HFF-Myc (cell line): ENCODE results near the gene HUNK.

Experiments used
- DNase-seq: peaks from one replicate; pipeline ENCODE4 v3.0.0-alpha.2; 2011; ENCODE audit warnings: low read depth; ENCODE audit errors: extremely low read depth
- H3K4me3 ChIP-seq: replicated peaks from 2 replicates; pipeline ENCODE4 v1.5.1; 2011; ENCODE audit warnings: low read depth, mild to moderate bottlenecking, control low read depth, low read length
- TF ChIP-seq, protein P1 (sequence below): IDR thresholded peaks from 2 replicates; pipeline ENCODE4 v1.5.1; 2012; ENCODE audit warnings: mild to moderate bottlenecking, low read depth, low read length, control low read depth; ENCODE audit errors: missing control alignments

The HUNK gene

DNA sequence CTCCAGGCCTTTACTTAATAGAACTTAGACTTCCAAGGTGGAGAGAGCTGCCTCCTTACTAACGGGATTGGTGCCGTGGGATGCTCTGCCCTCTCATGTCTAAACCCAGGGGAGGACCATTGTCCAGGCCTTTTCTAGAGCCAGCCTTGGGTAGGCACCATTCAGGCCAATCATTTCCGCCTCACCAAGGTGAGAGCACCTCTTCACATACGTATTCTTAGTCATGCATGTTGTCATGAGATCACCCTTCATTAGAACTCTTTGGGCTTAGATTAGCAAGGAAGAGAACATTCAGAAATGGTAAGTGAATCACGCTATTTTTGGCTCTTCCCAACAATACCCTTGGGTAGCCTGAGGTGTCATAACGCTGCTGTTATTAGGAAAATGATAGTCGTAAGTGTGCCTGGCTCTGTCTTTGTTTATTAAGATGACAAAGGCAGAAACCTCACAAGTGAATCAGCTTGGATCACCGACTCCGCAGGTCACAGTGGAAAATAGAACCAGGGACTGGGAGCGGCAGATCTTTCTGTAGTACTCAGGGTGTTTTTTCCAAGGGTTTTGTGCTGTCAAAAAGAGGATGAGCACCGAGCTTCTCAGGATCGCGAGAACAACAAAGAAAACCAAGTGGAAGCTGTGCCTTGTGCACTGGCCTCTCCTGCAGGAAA, 55.0 kb downstream of the HUNK start:
- no peak for DNase-seq
- H3K4me3 ChIP-seq = no peak overlapping the region
- TF ChIP-seq, protein P1, sequence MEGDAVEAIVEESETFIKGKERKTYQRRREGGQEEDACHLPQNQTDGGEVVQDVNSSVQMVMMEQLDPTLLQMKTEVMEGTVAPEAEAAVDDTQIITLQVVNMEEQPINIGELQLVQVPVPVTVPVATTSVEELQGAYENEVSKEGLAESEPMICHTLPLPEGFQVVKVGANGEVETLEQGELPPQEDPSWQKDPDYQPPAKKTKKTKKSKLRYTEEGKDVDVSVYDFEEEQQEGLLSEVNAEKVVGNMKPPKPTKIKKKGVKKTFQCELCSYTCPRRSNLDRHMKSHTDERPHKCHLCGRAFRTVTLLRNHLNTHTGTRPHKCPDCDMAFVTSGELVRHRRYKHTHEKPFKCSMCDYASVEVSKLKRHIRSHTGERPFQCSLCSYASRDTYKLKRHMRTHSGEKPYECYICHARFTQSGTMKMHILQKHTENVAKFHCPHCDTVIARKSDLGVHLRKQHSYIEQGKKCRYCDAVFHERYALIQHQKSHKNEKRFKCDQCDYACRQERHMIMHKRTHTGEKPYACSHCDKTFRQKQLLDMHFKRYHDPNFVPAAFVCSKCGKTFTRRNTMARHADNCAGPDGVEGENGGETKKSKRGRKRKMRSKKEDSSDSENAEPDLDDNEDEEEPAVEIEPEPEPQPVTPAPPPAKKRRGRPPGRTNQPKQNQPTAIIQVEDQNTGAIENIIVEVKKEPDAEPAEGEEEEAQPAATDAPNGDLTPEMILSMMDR = no peak

- no peak for DNase-seq
- TF ChIP-seq, protein P1 = no peak
- H3K4me3 ChIP-seq = no peak overlapping the region
Measured at GRCh38 chr21:31928656-31929055, 55.8 kb downstream of the HUNK start.

GRCh38 chr21:31929548-31929947, 56.7 kb downstream of the HUNK start:
- no peak for DNase-seq
- TF ChIP-seq, protein P1 = no peak
- no peak overlapping the region for H3K4me3 ChIP-seq

DNA sequence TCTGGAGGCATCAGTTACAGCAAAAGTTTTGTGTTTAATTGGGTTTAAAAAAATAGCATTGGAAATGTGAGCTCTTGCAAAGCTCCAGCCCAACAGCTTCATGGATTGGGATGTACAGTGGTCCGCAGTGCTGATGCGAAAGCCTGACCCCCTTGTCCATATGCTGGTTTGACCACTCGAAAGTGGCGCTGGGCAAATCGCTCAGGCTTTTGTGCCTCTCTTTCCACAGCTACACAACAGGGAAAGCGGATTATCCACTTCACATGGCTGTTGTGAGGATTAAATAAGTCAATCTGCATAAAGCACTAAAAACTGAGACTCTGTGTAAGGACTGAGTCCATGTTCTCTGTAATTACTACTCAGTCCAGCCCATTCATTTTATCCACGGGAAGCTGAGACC, 57.2 kb downstream of the HUNK start:
- TF ChIP-seq, protein P1 = no peak
- no peak for DNase-seq
- H3K4me3 ChIP-seq = no peak overlapping the region

DNA sequence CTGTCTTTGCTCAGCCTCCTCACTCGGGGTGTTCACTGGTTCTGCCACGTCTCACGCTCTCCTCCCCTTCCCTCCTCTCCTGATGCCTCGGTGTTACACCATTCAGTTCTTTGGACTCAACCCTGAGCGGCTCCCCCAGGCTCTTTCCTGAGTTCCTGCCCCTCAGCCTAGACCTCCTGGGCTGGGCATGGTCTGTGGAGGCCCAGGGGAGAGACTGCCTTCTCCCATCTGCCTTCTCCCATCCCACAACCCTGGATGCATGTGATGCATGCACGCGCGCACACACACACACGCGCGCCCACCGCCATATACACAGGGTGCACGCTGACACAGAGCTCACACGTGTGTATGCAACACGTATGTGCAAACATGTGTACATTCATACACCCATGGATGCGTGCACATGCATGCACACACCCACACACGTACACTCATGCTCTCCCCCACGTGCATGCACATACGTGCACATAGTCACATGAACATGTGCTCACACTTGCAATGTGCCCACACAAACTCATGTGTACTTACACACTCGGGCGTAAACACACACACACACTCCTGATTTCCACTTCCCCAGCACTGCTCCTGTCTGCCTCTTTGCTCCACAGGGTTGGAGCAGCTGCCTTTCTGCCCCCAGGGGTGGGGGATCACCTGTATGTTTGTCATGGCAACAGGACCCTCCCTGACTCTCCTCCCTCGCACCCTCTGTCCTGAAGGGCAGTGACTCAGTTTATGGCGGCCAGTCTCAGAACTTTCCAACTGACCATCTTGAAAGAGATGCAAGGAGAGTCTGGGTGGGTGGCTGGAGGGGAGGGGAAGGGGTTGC, 59.0 kb downstream of the HUNK start:
- TF ChIP-seq, protein P1 = no peak
- no peak for DNase-seq
- H3K4me3 ChIP-seq = no peak overlapping the region

DNA sequence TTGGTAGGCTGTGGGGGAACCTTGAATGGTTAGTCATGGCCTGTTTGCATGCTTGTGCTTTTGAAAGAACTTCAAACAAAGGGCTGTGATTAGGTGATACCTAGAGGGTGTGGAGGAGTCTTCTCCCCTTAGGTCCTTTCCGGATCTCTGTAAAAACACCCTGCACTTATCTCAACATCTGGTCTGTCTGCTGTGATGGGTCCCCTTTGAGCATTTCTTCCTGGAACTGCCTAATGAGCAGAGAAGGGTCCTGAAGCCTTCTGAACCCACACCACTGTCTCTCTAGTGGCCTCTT, 59.6 kb downstream of the HUNK start:
- no peak overlapping the region for H3K4me3 ChIP-seq
- TF ChIP-seq, protein P1 = no peak
- DNase-seq = no peak
